ENCODE measurements around the gene TMPRSS6.

Gene TMPRSS6

DNA sequence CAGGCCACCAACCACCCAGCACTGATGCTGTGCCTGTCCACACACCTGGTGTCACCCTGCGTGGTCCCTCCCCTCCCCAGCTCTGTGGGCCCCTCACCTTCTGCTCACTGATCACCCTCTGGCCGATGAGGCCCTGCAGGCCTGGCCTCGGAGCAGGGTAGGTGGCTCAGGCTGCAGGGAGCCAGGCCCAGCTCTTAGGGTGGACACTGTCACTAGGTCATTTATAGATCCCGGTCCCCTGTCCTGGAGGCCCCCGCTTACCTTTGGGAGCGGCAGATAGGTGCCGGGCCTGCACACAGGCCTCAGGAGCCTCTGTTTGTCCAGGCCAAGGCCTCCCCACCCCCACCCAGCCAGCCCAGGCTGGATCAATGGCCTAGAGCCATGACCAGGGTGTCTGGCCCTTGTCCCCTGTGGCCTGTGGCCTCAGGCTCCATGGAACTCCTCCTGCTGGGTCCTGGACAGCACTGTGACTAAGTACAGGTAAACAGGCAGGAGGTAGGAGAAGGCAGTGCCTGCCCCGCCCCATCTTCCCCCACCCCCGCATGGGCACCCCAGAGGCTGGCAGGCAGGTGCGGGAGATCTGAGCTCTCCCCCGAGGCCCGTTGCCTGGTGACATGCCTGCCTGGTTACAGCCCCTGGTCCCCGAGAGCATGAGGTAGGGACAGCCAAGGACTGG is at the start of gene TMPRSS6:
Gene TMPRSS6, minus strand, starts transcription at position 472 of the 676 bp plus-strand sequence. CDS start 6,296 bp downstream, outside the sequence.
- no peak within 1 kb of the TSS for H3K4me3 Mint-ChIP-seq
- H3K9me3 Mint-ChIP-seq: no peaks in the 10 kb centered on the region
- peaks cover 9% of the 10 kb centered on the region for H3K36me3 Mint-ChIP-seq
- ATAC-seq (no peak), DNase-seq (ENCODE audit: low spot score in 2 of 2) (no peak)
- H3K27ac Mint-ChIP-seq: peak within 1 kb of the TSS; percentile 76
- peaks cover 26% of the 10 kb centered on the region for H3K4me1 Mint-ChIP-seq

GRCh38 chr22:37158963-37159290 is 49.4 kb upstream of the TMPRSS6 start:
- peaks cover 92% of the 10 kb centered on the region for H3K4me1 Mint-ChIP-seq
- H3K36me3 Mint-ChIP-seq: peaks cover 21% of the 10 kb centered on the region
- ATAC-seq (no peak), DNase-seq (ENCODE audit: low spot score in 2 of 2) (no peak)
- peak overlapping the region; percentile 80 for H3K27ac Mint-ChIP-seq
- H3K4me3 Mint-ChIP-seq: peak overlapping the region; percentile 47
- H3K9me3 Mint-ChIP-seq: no peaks in the 10 kb centered on the region

DNA sequence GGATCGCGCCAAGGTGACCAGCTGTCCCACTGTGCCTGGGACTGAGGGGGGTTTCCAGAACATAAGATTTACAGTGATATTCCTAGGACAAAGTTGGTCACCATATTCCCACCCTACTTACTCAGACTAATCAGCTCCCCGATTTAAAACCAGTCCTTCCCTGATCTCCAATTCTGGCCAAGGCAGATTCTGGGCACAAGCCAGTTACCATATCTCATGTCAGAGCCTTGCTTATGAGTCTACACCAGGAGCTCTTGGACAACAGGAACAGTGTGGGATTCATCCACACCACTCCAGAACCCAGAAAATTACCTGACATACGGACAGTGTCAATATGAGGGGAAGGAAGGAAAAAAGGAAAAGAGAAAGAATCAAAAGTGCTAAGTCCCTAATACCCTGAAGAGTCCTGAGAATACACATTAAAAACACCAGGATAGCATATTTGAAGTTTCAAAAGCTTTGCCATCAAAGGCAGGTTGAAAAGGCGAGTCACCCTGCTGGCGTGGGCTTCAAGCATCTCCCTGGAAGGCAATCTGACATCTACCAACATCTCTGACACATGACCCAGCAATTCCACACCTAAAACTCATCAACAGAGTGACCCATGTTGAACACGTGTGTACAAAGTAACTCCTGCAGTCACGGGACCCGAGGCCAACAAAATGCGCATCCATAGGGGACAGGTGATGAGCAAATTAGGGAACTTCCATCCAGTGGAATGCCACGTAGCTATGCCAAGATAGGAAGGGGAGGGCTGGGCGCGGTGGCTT is 48.2 kb upstream of the TMPRSS6 start:
- ATAC-seq (no peak), DNase-seq (ENCODE audit: low spot score in 2 of 2) (no peak)
- H3K36me3 Mint-ChIP-seq: peaks cover 12% of the 10 kb centered on the region
- H3K4me3 Mint-ChIP-seq: peak overlapping the region; percentile 47
- H3K4me1 Mint-ChIP-seq: peaks cover 80% of the 10 kb centered on the region
- H3K9me3 Mint-ChIP-seq: no peaks in the 10 kb centered on the region
- H3K27ac Mint-ChIP-seq: peak overlapping the region; percentile 79

DNA sequence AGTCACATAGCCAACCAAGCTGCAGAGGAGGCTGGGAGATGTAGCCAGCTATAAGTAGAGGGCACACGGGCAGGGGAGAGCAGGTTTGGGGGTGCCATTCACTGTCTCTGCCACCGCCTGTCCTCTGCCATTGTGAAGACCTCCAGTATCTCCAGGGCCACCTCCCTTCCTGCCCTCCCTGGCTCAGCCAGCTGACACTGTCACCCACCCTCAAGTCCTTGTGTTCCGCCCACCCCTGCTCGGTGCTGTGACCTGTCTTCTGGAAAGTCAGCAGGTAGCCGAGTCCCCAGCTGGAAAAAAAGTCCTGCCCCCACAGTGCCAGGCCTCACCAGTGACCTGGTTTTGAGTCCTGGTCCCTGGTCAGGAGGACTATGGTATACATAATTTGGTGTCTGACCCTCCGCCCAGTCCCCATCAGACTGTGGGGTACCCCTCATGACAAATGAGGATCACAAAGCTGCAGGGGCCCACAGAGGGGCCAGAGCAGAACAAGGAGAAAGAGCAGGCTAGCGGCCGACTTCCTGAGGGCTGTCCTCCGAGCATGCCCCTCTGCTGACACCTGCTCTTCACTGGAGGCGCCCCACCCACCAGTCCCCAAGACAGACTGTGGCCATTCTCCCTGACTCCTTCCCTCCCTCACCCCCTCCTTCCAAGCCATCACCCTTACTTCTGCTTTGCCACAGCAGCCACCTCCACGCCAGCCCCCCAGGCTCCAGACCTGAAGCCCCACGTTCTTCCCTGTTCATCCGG is 47.3 kb upstream of the TMPRSS6 start:
- peaks cover 81% of the 10 kb centered on the region for H3K4me1 Mint-ChIP-seq
- H3K4me3 Mint-ChIP-seq: no peak overlapping the region
- H3K36me3 Mint-ChIP-seq: peaks cover 4% of the 10 kb centered on the region
- DNase-seq (ENCODE audit: low spot score in 2 of 2) (no peak), ATAC-seq (no peak)
- no peaks in the 10 kb centered on the region for H3K9me3 Mint-ChIP-seq
- H3K27ac Mint-ChIP-seq: peak overlapping the region; percentile 79

DNA sequence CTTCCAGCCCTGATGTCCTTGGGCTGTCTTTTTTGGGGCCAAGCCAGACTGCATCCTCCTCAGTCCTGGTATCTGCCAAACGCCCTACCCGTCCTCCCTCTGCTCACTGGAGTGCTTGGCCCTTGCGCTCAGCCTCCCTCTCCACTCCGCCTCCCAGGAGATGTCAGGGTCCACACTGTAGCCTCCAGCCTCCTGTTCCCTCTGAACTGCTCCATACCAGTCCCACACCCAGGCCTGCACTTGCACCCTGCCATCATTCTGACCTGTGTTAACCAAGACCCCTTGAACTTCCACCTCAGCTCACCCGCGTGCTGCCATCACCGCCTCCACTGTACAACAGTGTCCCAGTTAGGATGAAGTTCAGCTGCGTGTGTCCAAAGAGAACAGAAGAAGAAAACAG is 46.5 kb upstream of the TMPRSS6 start:
- peak overlapping the region; percentile 47 for H3K4me3 Mint-ChIP-seq
- DNase-seq (ENCODE audit: low spot score in 2 of 2): no peak
- peak overlapping the region; percentile 81 for H3K27ac Mint-ChIP-seq
- no peaks in the 10 kb centered on the region for H3K36me3 Mint-ChIP-seq
- H3K4me1 Mint-ChIP-seq: peaks cover 81% of the 10 kb centered on the region
- no peak for ATAC-seq
- peaks cover under 1% of the 10 kb centered on the region for H3K9me3 Mint-ChIP-seq

DNA sequence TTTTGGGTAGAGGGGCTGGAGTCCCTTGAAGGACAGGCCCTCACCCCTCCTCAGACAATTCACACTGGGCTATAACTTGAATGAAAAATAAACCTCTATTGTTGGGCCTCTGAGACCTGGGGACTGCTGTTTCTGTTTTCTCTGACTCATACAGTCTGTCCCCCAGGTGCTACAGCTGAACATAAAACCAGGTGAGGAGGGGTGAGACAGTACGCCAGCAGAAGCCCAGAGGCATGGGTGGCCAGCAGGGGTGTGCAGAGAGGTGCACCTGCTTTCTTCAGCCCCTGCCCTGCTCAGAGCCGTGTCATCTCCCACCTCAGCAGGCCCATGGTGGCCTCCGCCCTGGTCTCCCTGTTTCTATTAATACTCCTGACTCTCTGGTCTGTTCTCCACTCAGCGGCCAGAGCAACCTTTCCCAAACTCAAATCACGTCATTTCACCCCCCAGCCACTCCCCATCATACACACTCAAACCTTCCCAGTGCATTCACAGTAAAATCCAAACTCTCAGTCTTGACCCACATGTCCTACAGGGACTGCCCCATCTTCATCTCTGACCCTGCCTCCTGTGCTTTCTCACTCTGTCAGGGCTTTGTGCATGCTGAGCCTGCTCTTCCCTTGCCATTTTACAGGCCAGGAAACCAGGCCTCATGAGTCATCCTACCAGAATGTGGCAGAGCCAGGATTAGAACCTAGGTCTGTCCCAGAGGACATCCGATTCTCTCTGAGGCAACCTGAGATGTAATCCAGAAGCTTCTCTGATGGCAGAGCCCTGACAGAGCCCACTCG is 45.6 kb upstream of the TMPRSS6 start:
- peaks cover 83% of the 10 kb centered on the region for H3K4me1 Mint-ChIP-seq
- H3K27ac Mint-ChIP-seq: peak overlapping the region; percentile 81
- peak overlapping the region; percentile 47 for H3K4me3 Mint-ChIP-seq
- peaks cover 4% of the 10 kb centered on the region for H3K36me3 Mint-ChIP-seq
- H3K9me3 Mint-ChIP-seq: peaks cover 5% of the 10 kb centered on the region
- ATAC-seq (peak; percentile 82), DNase-seq (ENCODE audit: low spot score in 2 of 2) (peak in 1 of 2 donors; percentile 66)

DNA sequence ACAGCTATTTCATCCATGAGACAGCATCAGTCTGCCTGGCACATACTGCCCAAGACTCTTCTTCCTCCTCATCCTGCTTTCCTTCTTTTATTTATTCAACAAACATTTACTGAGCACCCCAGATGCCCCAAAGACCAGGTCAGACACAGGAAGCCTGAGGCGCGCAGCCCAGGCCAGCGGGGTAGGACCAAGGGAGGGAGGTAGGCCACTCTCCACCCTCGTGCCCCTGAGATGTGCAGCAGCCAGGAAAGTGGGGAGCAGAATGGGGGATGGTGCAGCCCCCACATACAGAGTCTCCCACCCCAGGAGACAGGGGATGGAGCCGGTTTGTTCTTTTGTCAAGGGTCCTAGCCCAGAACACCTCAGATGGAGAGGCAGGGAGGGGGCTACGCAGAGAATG is 44.4 kb upstream of the TMPRSS6 start:
- peaks cover 5% of the 10 kb centered on the region for H3K9me3 Mint-ChIP-seq
- H3K4me3 Mint-ChIP-seq: no peak overlapping the region
- peak overlapping the region; percentile 35 for H3K27ac Mint-ChIP-seq
- DNase-seq (ENCODE audit: low spot score in 2 of 2) (no peak), ATAC-seq (no peak)
- H3K4me1 Mint-ChIP-seq: peaks cover 75% of the 10 kb centered on the region
- H3K36me3 Mint-ChIP-seq: peaks cover 17% of the 10 kb centered on the region

- H3K9me3 Mint-ChIP-seq: peaks cover 5% of the 10 kb centered on the region
- ATAC-seq (no peak), DNase-seq (ENCODE audit: low spot score in 2 of 2) (no peak)
- H3K4me1 Mint-ChIP-seq: peaks cover 72% of the 10 kb centered on the region
- peak overlapping the region; percentile 98 for H3K27ac Mint-ChIP-seq
- peaks cover 42% of the 10 kb centered on the region for H3K36me3 Mint-ChIP-seq
- H3K4me3 Mint-ChIP-seq: peak overlapping the region; percentile 96
Observed at GRCh38 chr22:37151401-37151800, 41.9 kb upstream of the TMPRSS6 start.

DNA sequence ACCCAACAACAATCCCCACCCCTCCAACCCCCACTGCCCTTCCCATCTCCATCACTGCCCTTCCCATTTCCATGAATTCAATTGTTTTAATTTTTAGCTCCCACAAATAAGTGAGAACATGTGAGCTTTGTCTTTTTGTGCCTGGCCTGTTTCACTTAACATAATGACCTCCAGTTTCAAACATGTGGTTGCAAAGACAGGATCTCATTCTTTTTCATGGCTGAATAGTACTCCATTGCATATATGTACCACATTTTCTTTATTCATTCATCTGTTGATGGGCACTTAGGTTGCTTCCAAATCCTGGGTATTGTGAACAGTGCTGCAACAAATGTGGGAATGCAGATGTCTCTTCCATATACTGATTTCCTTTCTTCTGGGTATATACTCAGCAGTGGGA is 41.2 kb upstream of the TMPRSS6 start:
- Mint-ChIP-seq H3K9me3 (peaks cover 5% of the 10 kb centered on the region), H3K27ac (peak overlapping the region; percentile 98), H3K36me3 (peaks cover 49% of the 10 kb centered on the region), H3K4me3 (peak overlapping the region; percentile 96), H3K4me1 (peaks cover 72% of the 10 kb centered on the region)
- no peak for ATAC-seq
- DNase-seq (ENCODE audit: low spot score in 2 of 2): no peak

GRCh38 chr22:37148742-37149665 is 39.5 kb upstream of the TMPRSS6 start:
- Mint-ChIP-seq H3K36me3 (peaks cover 66% of the 10 kb centered on the region), H3K9me3 (peaks cover 5% of the 10 kb centered on the region), H3K4me3 (peak overlapping the region; percentile 96), H3K4me1 (peaks cover 75% of the 10 kb centered on the region), H3K27ac (peak overlapping the region; percentile 98)
- DNase-seq (ENCODE audit: low spot score in 2 of 2) (peak in 1 of 2 donors; percentile 62), ATAC-seq (no peak)

DNA sequence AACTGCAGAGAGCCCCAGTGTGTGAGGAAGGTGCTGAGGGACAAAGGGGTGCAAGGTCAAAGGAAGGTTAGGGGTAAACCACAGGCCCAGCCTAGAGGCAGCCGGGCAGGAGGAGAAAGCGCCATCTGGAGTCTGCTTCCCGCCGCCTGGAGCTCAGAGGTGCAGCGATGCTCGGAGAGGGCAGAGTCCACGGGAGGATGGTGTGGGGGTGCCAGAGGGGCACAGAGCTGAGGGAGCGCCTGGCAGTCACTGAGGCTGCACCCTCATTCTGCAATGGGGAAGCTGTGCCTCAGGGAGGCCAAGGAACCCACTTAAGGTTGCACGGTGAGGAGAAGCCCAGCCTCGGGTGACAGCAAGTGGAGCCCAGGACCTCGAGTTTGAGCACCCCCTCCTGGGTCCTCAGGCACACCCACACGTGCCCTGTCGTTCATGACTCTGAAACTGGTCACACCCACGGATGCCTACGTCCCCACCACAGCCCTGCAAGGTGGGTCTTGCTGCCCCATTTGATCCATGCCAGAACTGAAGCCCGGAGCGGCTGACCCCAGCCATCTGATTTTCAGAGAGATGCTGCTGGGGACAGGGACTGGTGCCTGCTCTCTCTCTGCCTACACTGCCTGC is 38.6 kb upstream of the TMPRSS6 start:
- peaks cover 5% of the 10 kb centered on the region for H3K9me3 Mint-ChIP-seq
- peaks cover 74% of the 10 kb centered on the region for H3K36me3 Mint-ChIP-seq
- H3K4me1 Mint-ChIP-seq: peaks cover 84% of the 10 kb centered on the region
- ATAC-seq: no peak
- H3K4me3 Mint-ChIP-seq: peak overlapping the region; percentile 96
- peak in 1 of 2 donors; percentile 71 for DNase-seq (ENCODE audit: low spot score in 2 of 2)
- H3K27ac Mint-ChIP-seq: peak overlapping the region; percentile 98

DNA sequence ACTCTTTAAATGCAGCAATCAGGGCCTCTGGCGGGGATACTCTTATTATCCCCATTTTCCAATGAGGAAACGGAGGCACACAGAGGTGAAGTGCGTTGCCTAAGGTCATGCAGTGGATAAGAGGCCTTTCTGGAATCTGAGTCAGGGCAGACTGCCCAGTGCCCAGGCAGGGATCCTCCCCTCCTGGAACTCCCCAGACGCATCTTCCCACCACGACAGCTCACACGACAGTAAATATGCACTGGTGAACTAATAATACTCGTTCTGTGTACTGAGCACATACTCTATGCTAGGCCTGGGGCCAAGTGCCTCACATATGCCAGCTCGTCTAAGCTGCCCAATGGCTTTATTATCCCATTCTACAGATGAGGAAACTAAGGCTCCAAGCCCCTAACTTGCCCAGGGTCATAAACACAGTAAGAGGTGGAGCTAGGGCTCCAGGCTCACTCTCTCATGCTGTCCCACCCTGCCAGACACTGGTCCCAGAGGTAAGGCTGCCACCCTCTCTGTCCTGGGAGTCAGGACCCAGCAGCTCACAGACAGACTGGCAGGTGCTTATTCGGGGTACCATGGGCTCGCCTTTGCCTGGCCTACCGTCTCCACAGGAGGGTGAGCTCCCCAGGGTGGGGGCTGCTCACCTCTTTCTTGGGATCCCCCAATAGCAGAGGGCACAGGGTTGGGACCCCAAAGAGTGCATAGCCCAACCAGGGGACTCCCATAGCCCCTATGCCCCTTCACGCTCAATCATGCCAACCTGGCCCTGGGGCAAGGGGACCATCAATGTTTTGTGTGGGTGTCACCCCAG is 37.9 kb upstream of the TMPRSS6 start:
- H3K36me3 Mint-ChIP-seq: peaks cover 82% of the 10 kb centered on the region
- ATAC-seq: peak; percentile 17
- peak overlapping the region; percentile 96 for H3K4me3 Mint-ChIP-seq

More for the DNA sequence above, 37.9 kb upstream of the TMPRSS6 start:
- no peak for DNase-seq (ENCODE audit: low spot score in 2 of 2)
- H3K27ac Mint-ChIP-seq: peak overlapping the region; percentile 98
- peaks cover 5% of the 10 kb centered on the region for H3K9me3 Mint-ChIP-seq
- peaks cover 88% of the 10 kb centered on the region for H3K4me1 Mint-ChIP-seq

Measured in stimulated activated effector memory CD8-positive, alpha-beta T cell treated with anti-CD3 and anti-CD28 coated beads, Interleukin-12 subunit alpha, Interleukin-12 subunit beta, amount 100 ng/mL, for 72 hours (primary cell).